Heart left ventricle (tissue), 16 donors: ENCODE results near the gene RGL1. TPM values are rescaled to one million over a fixed set of nuclear protein-coding genes. Genes with fewer than 3 reads are reported as not detected.
A peak's percentile ranks its signal among the peaks of the same experiment; 100 is the strongest.

Experiments used
- ATAC-seq, 4 donors: fragments of 200-7000 bp; cut with Tn5 transposase; one replicate each; pipeline ENCODE4 v1.9.1; 2020 to 2022; ENCODE audit warnings: moderate library complexity in 4 of 4, mild to moderate bottlenecking in 3 of 4, moderate number of reproducible peaks in 1 of 4
- DNase-seq, 5 donors: peaks; one replicate each; pipeline ENCODE4 v3.0.0-alpha.2; 2020
- H3K27ac ChIP-seq, 12 donors: fragments of 200-600 bp; sonication (generic) in 4 of 12; one replicate each; pipeline versions ENCODE4 v1.5.0 to v1.8.0; 2016 to 2022; ENCODE audit warnings: mild to moderate bottlenecking in 2 of 12
- H3K27me3 ChIP-seq, 9 donors: fragments of 200-600 bp; sonication (generic) in 2 of 9; one replicate each; pipeline versions ENCODE4 v1.5.1 to v1.8.0; 2016 to 2022; ENCODE audit warnings: mild to moderate bottlenecking in 3 of 9
- H3K36me3 ChIP-seq, 9 donors: fragments of 200-600 bp; sonication (generic) in 2 of 9; one replicate each; pipeline versions ENCODE4 v1.5.0 to v1.8.0; 2018 to 2022; ENCODE audit warnings: mild to moderate bottlenecking in 2 of 9
- H3K4me1 ChIP-seq, 12 donors: fragments of 200-600 bp; sonication (generic) in 4 of 12; one replicate each; pipeline versions ENCODE4 v1.5.0 to v1.8.0; 2016 to 2022; ENCODE audit warnings: mild to moderate bottlenecking in 3 of 12
- H3K4me3 ChIP-seq, 12 donors: fragments of 200-600 bp; sonication (generic) in 4 of 12; one replicate each; pipeline versions ENCODE4 v1.5.0 to v1.8.0; 2017 to 2022; ENCODE audit warnings: mild to moderate bottlenecking in 9 of 12, moderate library complexity in 4 of 12
- H3K9me3 ChIP-seq, 12 donors: fragments of 200-600 bp; sonication (generic) in 4 of 12; one replicate each; pipeline versions ENCODE4 v1.5.0 to v1.8.0; 2016 to 2022; ENCODE audit warnings: mild to moderate bottlenecking in 1 of 12
- CTCF ChIP-seq, 12 donors: fragments of 200-600 bp; sonication (generic) in 4 of 12; IDR thresholded peaks; one replicate each; pipeline versions ENCODE4 v1.5.0 to v1.8.0; 2018 to 2022; ENCODE audit warnings: antibody characterized with exemption in 12 of 12, mild to moderate bottlenecking in 5 of 12
- POLR2A ChIP-seq, 2 donors: fragments of 450-650 bp; IDR thresholded peaks; one replicate each; pipeline ENCODE4 v1.6.1; 2017; ENCODE audit warnings: antibody characterized with exemption in 2 of 2, mild to moderate bottlenecking in 2 of 2, moderate library complexity in 2 of 2
- WGBS, 4 donors: extraction: QIAGEN DNeasy Blood & Tissue Kit in 2 of 4; methylation state at CpG; one replicate each; pipeline versions ENCODE4 v1.1.5 to v1.1.7; 2013 to 2018; 5-methylcytosine and 5-hydroxymethylcytosine counted together
- intact Hi-C, 10 donors: fragments of 100-400 bp; cut with DNase I; formaldehyde crosslinking; loops; one replicate each; pipeline versions ENCODE4 v1.11.1 to v1.14.2; 2022
- polyA plus RNA-seq, 2 donors: library from polyadenylated mRNA; stranded (reverse); fragments of 200-250 nt; gene quantifications; one replicate each; pipeline ENCODE4 v1.2.3, GENCODE V29; 2013
- total RNA-seq, 9 donors: library from RNA; depleted of rRNA in 2 of 9; stranded (reverse); fragments of >200 nt in 2 of 9; fragmentation: NEBNext Ultra II Directional in 3 of 9; extraction: Animal tissue kit (Norgen Biotek cat#: 25700) in 3 of 9; gene quantifications; one replicate each; pipeline versions ENCODE4 v1.1.0 to v1.2.4, GENCODE V29; 2016 to 2023
- donor health status: ischemic (EF 13 %, LVEDD 7.1; RV severe dilation, severe dysfunction).
- donor health status: healthy with polysubstance abuse.
- donor health status: DM: no; HTN: yes; CAD: no.
- donor health status: DM: no; HTN: no; CAD: no.
- donor health status: ischemic (EF 25% LVEDD 6.9; RV normal size, moderate dysfunction).
- donor health status: ischemic (EF 25% LVEDD 5.7; RV mildly dilated, moderate dysfunction).
- donor health status: healthy.
- donor health status: DM: yes; HTN: yes; CAD: no.
- donor health status: ischemic (EF 35%, LVEDD 5.7; RV mildly dilated, moderate dysfunction).
- donor health status: nonischemic (EF 11% LVEDD 7.7; RV severe dilation, severe dysfunction).
- donor health status: DM: yes; HTN: yes; CAD: no.
- donor health status: PGD.
- donor health status: ischemic (EF 29% LVEDD 5.4; RV normal size, mild dysfunction).
- donor health status: nonischemic (EF 23%, LVEDD 6.1; RV moderate dilation, normal function).

RGL1 gene
- total and polyA plus RNA-seq, 11 donors = 5.6 to 50.6 (median 15.5) TPM

- H3K4me1 ChIP-seq = peaks cover 0 to 71% (median 31%) of the 10 kb centered on the region in 12 donors
- no peak for DNase-seq
- H3K36me3 ChIP-seq = peaks cover 0 to 10% (median 0%) of the 10 kb centered on the region in 9 donors
- no peaks in the 10 kb centered on the region for H3K9me3 ChIP-seq
- no peak overlapping the region for H3K4me3 ChIP-seq
- TF ChIP-seq CTCF (IDR thresholded peaks at IDR 0.05) = no peak
- no peak for TF ChIP-seq POLR2A (IDR thresholded peaks at IDR 0.05)
- ATAC-seq = peak in 1 of 4 donors; percentile 59
- intact Hi-C loops = no loop called here
- H3K27me3 ChIP-seq = no peaks in the 10 kb centered on the region
- H3K27ac ChIP-seq = peak overlapping the region in 1 of 12 donors; percentile 3
- WGBS, 4 donors = 51 to 64% (median 56%) methylated on average over 2 of the region's 2 CpGs
Observed at GRCh38 chr1:183838221-183838620, 33.3 kb downstream of the RGL1 start.

GRCh38 chr1:183840140-183840539 lies 35.2 kb downstream of the RGL1 start:
- peaks cover 0 to 10% (median 0%) of the 10 kb centered on the region in 9 donors for H3K36me3 ChIP-seq
- H3K27ac ChIP-seq = no peak overlapping the region
- TF ChIP-seq POLR2A (IDR thresholded peaks at IDR 0.05) (no peak), CTCF (IDR thresholded peaks at IDR 0.05) (no peak)
- no peaks in the 10 kb centered on the region for H3K27me3 ChIP-seq
- peaks cover 0 to 77% (median 36%) of the 10 kb centered on the region in 12 donors for H3K4me1 ChIP-seq
- H3K4me3 ChIP-seq = no peak overlapping the region
- no peaks in the 10 kb centered on the region for H3K9me3 ChIP-seq
- 94 to 100% (median 97%) methylated on average over 1 of the region's 1 CpG for WGBS, 4 donors
- ATAC-seq = no peak
- intact Hi-C loops = loop anchor here in 2 of 10 donors (5.0 kb wide), 1 partner anchor 37 kb away; no protein-coding TSS in a partner anchor
- DNase-seq = no peak

GRCh38 chr1:183841550-183841949 lies 36.6 kb downstream of the RGL1 start:
- ATAC-seq = no peak
- Histone ChIP-seq H3K36me3 (peaks cover 0 to 12% (median 0%) of the 10 kb centered on the region in 9 donors), H3K4me3 (no peak overlapping the region), H3K27me3 (no peaks in the 10 kb centered on the region), H3K27ac (peak overlapping the region in 8 of 12 donors; percentile 11 to 73 (median 58)), H3K4me1 (peaks cover 0 to 73% (median 34%) of the 10 kb centered on the region in 12 donors), H3K9me3 (no peaks in the 10 kb centered on the region)
- WGBS, 4 donors = 0 to 56% (median 13%) methylated on average over 1 of the region's 1 CpG
- DNase-seq = no peak
- intact Hi-C loops = loop anchor here in 2 of 10 donors (5.0 kb wide), 1 partner anchor 36 kb away; no protein-coding TSS in a partner anchor
- TF ChIP-seq CTCF (IDR thresholded peaks at IDR 0.05) (no peak), POLR2A (IDR thresholded peaks at IDR 0.05) (no peak)

GRCh38 chr1:183841950-183842794 lies 37.3 kb downstream of the RGL1 start:
- Histone ChIP-seq H3K27me3 (no peaks in the 10 kb centered on the region), H3K9me3 (no peaks in the 10 kb centered on the region), H3K4me1 (peaks cover 0 to 67% (median 30%) of the 10 kb centered on the region in 12 donors), H3K27ac (peak overlapping the region in 11 of 12 donors; percentile 7 to 73 (median 57)), H3K36me3 (peaks cover 0 to 12% (median 0%) of the 10 kb centered on the region in 9 donors), H3K4me3 (peak overlapping the region in 8 of 12 donors; percentile 4 to 45 (median 14))
- intact Hi-C loops = loop anchor here in 2 of 10 donors (5.0 kb wide), 1 partner anchor 35 kb away; no protein-coding TSS in a partner anchor
- DNase-seq (peak in 4 of 5 donors; percentile 31 to 42 (median 36)), ATAC-seq (peak; percentile 72 to 90 (median 82))
- TF ChIP-seq CTCF (IDR thresholded peaks at IDR 0.05) (no peak), POLR2A (IDR thresholded peaks at IDR 0.05) (no peak)
- WGBS, 4 donors = 36 to 48% (median 41%) methylated on average over 9 of the region's 9 CpGs
